IMR-90 (cell line): ENCODE data around the gene COL23A1. TPM values are rescaled to one million over a fixed set of nuclear protein-coding genes. Genes with fewer than 3 reads are reported as not detected.

Experiments used
- ATAC-seq: fragments of 200-7000 bp; cut with Tn5 transposase; 2 replicates; pipeline ENCODE4 v1.9.1; 2020; ENCODE audit warnings: low read depth, mild to moderate bottlenecking, moderate library complexity
- BruUV-seq: library from RNA; stranded (reverse); fragments of 400-500 nt; replicated peaks from 2 replicates; lab custom pipeline; 2021; lab: Mats Ljungman, UMichigan
- CTCF ChIA-PET: fragments of 300-600 bp; formaldehyde crosslinking; extraction: SDS; loops from one replicate; lab custom pipeline; 2021; ENCODE audit warnings: antibody characterized with exemption; lab: Yijun Ruan, JAX
- POLR2A ChIA-PET: fragments of 300-600 bp; sonication (Branson Sonifier 250); formaldehyde crosslinking; loops from one replicate; lab custom pipeline; 2022; ENCODE audit warnings: antibody characterized with exemption; ENCODE audit not compliant: unreplicated experiment; lab: Charles Lee
- DNase-seq: peaks from one replicate; pipeline ENCODE4 v3.0.0; 2013
- H2AFZ ChIP-seq: replicated peaks from 2 replicates; pipeline ENCODE3; 2013; ENCODE audit warnings: low read length, mild to moderate bottlenecking; ENCODE audit not compliant: poor library complexity
- H2AK5ac ChIP-seq: 2 replicates; pipeline ENCODE4 v1.6.1; 2013; ENCODE audit warnings: low read depth, low read length, inconsistent platforms
- H2AK9ac ChIP-seq: replicated peaks from 2 replicates; pipeline ENCODE3; 2013; ENCODE audit warnings: mild to moderate bottlenecking, low read depth, low read length, moderate library complexity; ENCODE audit not compliant: poor library complexity
- H2BK120ac ChIP-seq: 2 replicates; pipeline ENCODE4 v1.6.1; 2013; ENCODE audit warnings: low read depth, low read length, inconsistent platforms
- H2BK15ac ChIP-seq: 3 replicates; pipeline ENCODE4 v1.6.1; 2013; ENCODE audit warnings: low read depth, low read length, inconsistent platforms
- H2BK20ac ChIP-seq: 2 replicates; pipeline ENCODE4 v1.6.1; 2013; ENCODE audit warnings: low read depth, mild to moderate bottlenecking, inconsistent platforms, low read length, moderate library complexity
- H2BK5ac ChIP-seq: 2 replicates; pipeline ENCODE4 v1.6.1; 2013; ENCODE audit warnings: mild to moderate bottlenecking, low read depth, low read length, inconsistent platforms; ENCODE audit not compliant: poor library complexity, severe bottlenecking
- H3K14ac ChIP-seq: replicated peaks from 2 replicates; pipeline ENCODE4 v1.6.1; 2013; ENCODE audit warnings: low read depth, low read length, inconsistent platforms
- H3K18ac ChIP-seq: 2 replicates; pipeline ENCODE4 v1.6.1; 2013; ENCODE audit warnings: low read depth, low read length, control low read depth
- H3K23ac ChIP-seq: 2 replicates; pipeline ENCODE4 v1.6.1; 2013; ENCODE audit warnings: low read depth, low read length, inconsistent platforms
- H3K27ac ChIP-seq: 2 replicates; pipeline ENCODE4 v1.5.1; 2013; ENCODE audit warnings: mild to moderate bottlenecking, control low read depth, low read length; ENCODE audit not compliant: insufficient read depth
- H3K27me3 ChIP-seq: 2 replicates; pipeline ENCODE4 v1.6.1; 2013; ENCODE audit warnings: low read length; ENCODE audit not compliant: control insufficient read depth, insufficient read depth
- H3K36me3 ChIP-seq: 2 replicates; pipeline ENCODE4 v1.6.1; 2013; ENCODE audit warnings: low read length, mixed read lengths; ENCODE audit not compliant: control insufficient read depth, insufficient read depth
- H3K4ac ChIP-seq: 2 replicates; pipeline ENCODE4 v1.6.1; 2013; ENCODE audit warnings: low read depth, low read length, inconsistent platforms
- H3K4me1 ChIP-seq: 2 replicates; pipeline ENCODE4 v1.6.1; 2013; ENCODE audit warnings: low read length, mixed read lengths; ENCODE audit not compliant: control insufficient read depth, insufficient read depth
- H3K4me2 ChIP-seq: 2 replicates; pipeline ENCODE4 v1.6.1; 2013; ENCODE audit warnings: low read depth, mild to moderate bottlenecking, control low read depth, low read length, moderate library complexity
- H3K4me3 ChIP-seq: 2 replicates; pipeline ENCODE4 v1.5.1; 2013; ENCODE audit warnings: low read depth, mild to moderate bottlenecking, control low read depth, low read length, moderate library complexity; ENCODE audit not compliant: insufficient read depth
- H3K56ac ChIP-seq: 2 replicates; pipeline ENCODE4 v1.6.1; 2013; ENCODE audit warnings: low read length, inconsistent platforms; ENCODE audit not compliant: insufficient read depth; ENCODE audit errors: extremely low read depth
- H3K79me1 ChIP-seq, 2 experiments: 2 replicates each; pipeline ENCODE4 v1.6.1; 2013; ENCODE audit warnings: low read length in 2 of 2, inconsistent platforms in 1 of 2, low read depth in 1 of 2
- H3K9ac ChIP-seq: 2 replicates; pipeline ENCODE4 v1.6.1; 2013; ENCODE audit warnings: low read depth, low read length, control low read depth
- H3K9me1 ChIP-seq: 2 replicates; pipeline ENCODE4 v1.6.1; 2013; ENCODE audit warnings: low read length, inconsistent platforms; ENCODE audit not compliant: insufficient read depth
- H3K9me3 ChIP-seq: 2 replicates; pipeline ENCODE4 v1.6.1; 2013; ENCODE audit warnings: low read length; ENCODE audit not compliant: control insufficient read depth, insufficient read depth
- H4K20me1 ChIP-seq: 2 replicates; pipeline ENCODE4 v1.6.1; 2013; ENCODE audit warnings: low read length, inconsistent platforms; ENCODE audit not compliant: insufficient read depth
- H4K5ac ChIP-seq: 2 replicates; pipeline ENCODE4 v1.6.1; 2013; ENCODE audit warnings: mild to moderate bottlenecking, low read depth, low read length, control low read depth
- H4K8ac ChIP-seq, 2 experiments: 2 replicates each; pipeline ENCODE4 v1.6.1; 2013; ENCODE audit warnings: low read depth in 2 of 2, low read length in 2 of 2, control low read depth in 1 of 2, inconsistent platforms in 1 of 2
- H4K91ac ChIP-seq: 2 replicates; pipeline ENCODE4 v1.6.1; 2013; ENCODE audit warnings: low read depth, low read length, inconsistent platforms; ENCODE audit not compliant: insufficient read depth
- BHLHE40 ChIP-seq: fragments of 150-350 bp; IDR thresholded peaks from 2 replicates; pipeline ENCODE4 v1.6.1; 2016; ENCODE audit warnings: mild to moderate bottlenecking, low read depth, low read length
- CEBPB ChIP-seq: IDR thresholded peaks from 2 replicates; pipeline ENCODE4 v1.6.1; 2012; ENCODE audit warnings: low read depth, low read length, improper control_type of control experiment
- ELK1 ChIP-seq: fragments of 150-350 bp; IDR thresholded peaks from 2 replicates; pipeline ENCODE4 v1.6.1; 2016; ENCODE audit warnings: low read depth, mild to moderate bottlenecking, low read length, moderate library complexity, borderline replicate concordance
- MAFK ChIP-seq: IDR thresholded peaks from 2 replicates; pipeline ENCODE4 v1.6.1; 2012; ENCODE audit warnings: low read depth, low read length, improper control_type of control experiment
- MAZ ChIP-seq: IDR thresholded peaks from 2 replicates; pipeline ENCODE4 v1.6.1; 2012; ENCODE audit warnings: low read depth, mild to moderate bottlenecking, low read length, improper control_type of control experiment, moderate library complexity, borderline replicate concordance
- MXI1 ChIP-seq: IDR thresholded peaks from 2 replicates; pipeline ENCODE4 v1.6.1; 2012; ENCODE audit warnings: low read depth, mild to moderate bottlenecking, low read length, moderate library complexity, borderline replicate concordance
- RAD21 ChIP-seq: IDR thresholded peaks from 2 replicates; pipeline ENCODE4 v1.6.1; 2012; ENCODE audit warnings: low read length, improper control_type of control experiment
- SMC3 ChIP-seq: fragments of 150-350 bp; IDR thresholded peaks from 2 replicates; pipeline ENCODE4 v1.6.1; 2016; ENCODE audit warnings: low read depth, mild to moderate bottlenecking, antibody characterized with exemption, low read length, moderate library complexity
- WGBS, 2 experiments: methylation state at CpG; one replicate each; pipeline versions ENCODE4 v1.1.5 to v1.1.7; 2013; ENCODE audit warnings: missing lambda C conversion rate in 2 of 2; ENCODE audit not compliant: insufficient read length in 1 of 2; ENCODE audit errors: extremely low coverage in 2 of 2; 5-methylcytosine and 5-hydroxymethylcytosine counted together
- dilution Hi-C: fragments of 300-500 bp; cut with HindIII; formaldehyde crosslinking; loops from one replicate; pipeline ENCODE4 v1.14.3; 2018; ENCODE audit warnings: low sequenced_read_pairs; ENCODE audit not compliant: unreplicated experiment
- in situ Hi-C: fragments of 300-500 bp; cut with MboI; formaldehyde crosslinking; loops from 3 replicates; pipeline ENCODE4 v1.14.3; 2019; ENCODE audit warnings: low sequenced_read_pairs, inconsistent platforms, mixed read lengths
- intact Hi-C: fragments of 100-400 bp; cut with micrococcal nuclease; formaldehyde crosslinking; loops from 2 replicates; pipeline ENCODE4 v1.10.0; 2022
- polyA plus RNA-seq, 3 experiments: library from polyadenylated mRNA; depleted of rRNA; stranded (reverse); fragments of >200 nt; gene quantifications; 2 replicates each; pipeline ENCODE4 v1.2.3, GENCODE V29; 2012; ENCODE audit warnings: low replicate concordance in 1 of 3
- total RNA-seq: library from RNA; depleted of rRNA; stranded (reverse); fragments of >200 nt; gene quantifications from 2 replicates; pipeline ENCODE4 v1.2.3, GENCODE V29; 2012

Gene COL23A1
- total and polyA plus RNA-seq, 2 of the 4 experiments (the other 2 are of a cell fraction), result not detected

GRCh38 chr5:178286226-178287090 is 303.7 kb downstream of the COL23A1 start:
- no peak overlapping the region for H3K14ac ChIP-seq
- POLR2A ChIA-PET, result no interaction called here
- no peak overlapping the region for H2AK5ac ChIP-seq
- no peaks in the 10 kb centered on the region for H3K79me1 ChIP-seq
- CTCF ChIA-PET, result no interaction called here
- no peaks in the 10 kb centered on the region for H4K20me1 ChIP-seq
- H2BK120ac ChIP-seq, result no peak overlapping the region
- DNase-seq, result no peak
- H3K36me3 ChIP-seq, result no peaks in the 10 kb centered on the region
- WGBS, 2 experiments, result 47% methylated on average over 3 of the region's 34 CpGs; no CpG with 5 or more reads in 1 of the 2 experiments
- H3K9me3 ChIP-seq, result peaks cover 6% of the 10 kb centered on the region
- no peak overlapping the region for H3K23ac ChIP-seq
- intact Hi-C loops, result no loop called here
- no peak overlapping the region for H4K91ac ChIP-seq
- H2AFZ ChIP-seq, result no peak overlapping the region
- dilution Hi-C loops, result no loop called here
- no peak overlapping the region for H4K8ac ChIP-seq
- in situ Hi-C loops, result loop anchor here (25.0 kb wide), 1 partner anchor 1201 kb away; no protein-coding TSS in a partner anchor
- no peak overlapping the region for H3K56ac ChIP-seq
- BruUV-seq, result no TSS peak
- no peak overlapping the region for H3K27ac ChIP-seq
- H3K4me1 ChIP-seq, result no peaks in the 10 kb centered on the region
- H2BK15ac ChIP-seq, result no peak overlapping the region
- no peak for ATAC-seq
- H3K4me2 ChIP-seq, result no peak overlapping the region
- no peak overlapping the region for H3K18ac ChIP-seq
- no peak overlapping the region for H2BK5ac ChIP-seq
- H2AK9ac ChIP-seq, result no peak overlapping the region
- H3K9me1 ChIP-seq, result no peaks in the 10 kb centered on the region
- H3K9ac ChIP-seq, result no peak overlapping the region
- no peak overlapping the region for H3K4me3 ChIP-seq
- no peaks in the 10 kb centered on the region; the same call in 1 of the 2 replicates for H3K27me3 ChIP-seq
- H4K5ac ChIP-seq, result no peak overlapping the region
- TF ChIP-seq MXI1 (no peak), MAFK (no peak), CEBPB (no peak), SMC3 (no peak), MAZ (no peak), ELK1 (no peak), RAD21 (no peak), BHLHE40 (no peak)
- no peak overlapping the region for H2BK20ac ChIP-seq
- H3K4ac ChIP-seq, result no peak overlapping the region
